Neural cell (in vitro differentiated cells): ENCODE measurements around the gene RAI14. TPM values are rescaled to one million over a fixed set of nuclear protein-coding genes. Genes with fewer than 3 reads are reported as not detected.

Experiments
- H2AFZ ChIP-seq: fragments of 200-600, 300-800 bp; sonication (generic), shearing (Covaris generic); 2 replicates; pipeline ENCODE4 v1.6.0; 2014; ENCODE audit warnings: low read depth, mild to moderate bottlenecking, antibody characterized with exemption, low read length, moderate library complexity
- H3F3A ChIP-seq: fragments of 200-600 bp; shearing (Covaris generic); 2 replicates; pipeline ENCODE4 v1.6.1; 2016; ENCODE audit warnings: mild to moderate bottlenecking, moderate library complexity, mixed read lengths, antibody characterized with exemption, low read length; ENCODE audit not compliant: insufficient read depth, poor library complexity, severe bottlenecking
- H3K27ac ChIP-seq: fragments of 200-600, 300-800 bp; sonication (generic), shearing (Covaris generic); 2 replicates; pipeline ENCODE4 v1.5.1; 2014; ENCODE audit warnings: mild to moderate bottlenecking, low read length, moderate library complexity
- H3K27me3 ChIP-seq: fragments of 300-800, 200-600 bp; sonication (generic), shearing (Covaris generic); 2 replicates; pipeline ENCODE4 v1.6.0; 2014; ENCODE audit warnings: mild to moderate bottlenecking, low read depth, low read length, moderate library complexity; ENCODE audit not compliant: insufficient read depth
- H3K36me3 ChIP-seq: fragments of 300-800, 200-600 bp; sonication (generic), shearing (Covaris generic); 2 replicates; pipeline ENCODE4 v1.5.1; 2014; ENCODE audit warnings: mild to moderate bottlenecking, antibody characterized with exemption, low read length, moderate library complexity; ENCODE audit not compliant: insufficient read depth
- H3K4me2 ChIP-seq: fragments of 300-800, 200-600 bp; sonication (generic), shearing (Covaris generic); 2 replicates; pipeline ENCODE4 v1.6.0; 2014; ENCODE audit warnings: mild to moderate bottlenecking, low read length
- H3K4me3 ChIP-seq: fragments of 300-800, 200-600 bp; sonication (generic), shearing (Covaris generic); 2 replicates; pipeline ENCODE4 v1.5.1; 2014; ENCODE audit warnings: mild to moderate bottlenecking, low read length, moderate library complexity
- H3K79me2 ChIP-seq: fragments of 200-600 bp; shearing (Covaris generic); replicated peaks from 2 replicates; pipeline ENCODE4 v1.6.0; 2014; ENCODE audit warnings: mild to moderate bottlenecking, low read length, moderate library complexity; ENCODE audit not compliant: insufficient read depth
- H3K9ac ChIP-seq: fragments of 300-800, 200-600 bp; sonication (generic), shearing (Covaris generic); 2 replicates; pipeline ENCODE4 v1.6.1; 2016; ENCODE audit warnings: mild to moderate bottlenecking, low read length, mixed read lengths
- H3K9me2 ChIP-seq: fragments of 200-600 bp; shearing (Covaris generic); 2 replicates; pipeline ENCODE4 v1.6.1; 2016; ENCODE audit warnings: mild to moderate bottlenecking, low read length, mixed read lengths; ENCODE audit not compliant: insufficient read depth
- H3K9me3 ChIP-seq: fragments of 200-600, 300-800 bp; sonication (generic), shearing (Covaris generic); 2 replicates; pipeline ENCODE4 v1.6.1; 2016; ENCODE audit warnings: mild to moderate bottlenecking, mixed run types, low read length, moderate library complexity, mixed read lengths
- H4K20me1 ChIP-seq: fragments of 200-600 bp; shearing (Covaris generic); 2 replicates; pipeline ENCODE4 v1.6.1; 2016; ENCODE audit warnings: mild to moderate bottlenecking, mixed run types; ENCODE audit not compliant: insufficient read depth
- CTCF ChIP-seq: fragments of 450-650 bp; IDR thresholded peaks from 2 replicates; pipeline ENCODE4 v1.5.1; 2014; ENCODE audit warnings: antibody characterized with exemption, mild to moderate bottlenecking, moderate library complexity; ENCODE audit not compliant: poor library complexity, severe bottlenecking
- EP300 ChIP-seq: fragments of 450-650 bp; conservative IDR thresholded peaks from 2 replicates; pipeline ENCODE4 v1.6.1; 2014; ENCODE audit warnings: antibody characterized with exemption, mild to moderate bottlenecking, moderate library complexity; ENCODE audit not compliant: poor library complexity, severe bottlenecking
- EZH2 ChIP-seq: fragments of 200-600, 300-800 bp; shearing (Covaris generic), sonication (generic); IDR thresholded peaks from 2 replicates; pipeline ENCODE4 v1.6.1; 2014; ENCODE audit warnings: antibody characterized with exemption, low read length, borderline replicate concordance, mild to moderate bottlenecking; ENCODE audit not compliant: insufficient read depth, poor library complexity, severe bottlenecking
- MXI1 ChIP-seq: fragments of 450-650 bp; conservative IDR thresholded peaks from 2 replicates; pipeline ENCODE4 v1.6.1; 2014; ENCODE audit warnings: antibody characterized with exemption, mild to moderate bottlenecking; ENCODE audit not compliant: poor library complexity, severe bottlenecking
- POLR2AphosphoS5 ChIP-seq: IDR thresholded peaks from 2 replicates; pipeline ENCODE4 v1.6.1; 2012
- RAD21 ChIP-seq: fragments of 450-650 bp; conservative IDR thresholded peaks from 2 replicates; pipeline ENCODE4 v1.6.1; 2014; ENCODE audit warnings: antibody characterized with exemption, mild to moderate bottlenecking, moderate library complexity
- REST ChIP-seq: IDR thresholded peaks from 2 replicates; pipeline ENCODE4 v1.6.1; 2012; ENCODE audit warnings: borderline replicate concordance
- SMC3 ChIP-seq: fragments of 450-650 bp; conservative IDR thresholded peaks from 2 replicates; pipeline ENCODE4 v1.6.1; 2014; ENCODE audit warnings: antibody characterized with exemption, mild to moderate bottlenecking, moderate library complexity; ENCODE audit not compliant: poor library complexity
- TAF1 ChIP-seq: IDR thresholded peaks from 2 replicates; pipeline ENCODE4 v1.6.1; 2012; ENCODE audit warnings: low read depth
- polyA plus RNA-seq: library from polyadenylated mRNA; depleted of rRNA; stranded (reverse); fragments of >200 nt; gene quantifications from 2 replicates; pipeline ENCODE4 v1.2.3, GENCODE V29; 2014

The RAI14 gene
- polyA plus RNA-seq, 1 donor from 2014 or later: 7.8 TPM

GRCh38 chr5:34865091-34865490, 209.0 kb downstream of the RAI14 start:
- no peak overlapping the region for H3K27ac ChIP-seq

GRCh38 chr5:34866989-34867471, 210.9 kb downstream of the RAI14 start:
- H2AFZ ChIP-seq: no peak overlapping the region
- H3K4me2 ChIP-seq: no peak overlapping the region
- no peaks in the 10 kb centered on the region for H3K79me2 ChIP-seq
- no peaks in the 10 kb centered on the region for H3K9me2 ChIP-seq
- H4K20me1 ChIP-seq: no peaks in the 10 kb centered on the region
- H3K4me3 ChIP-seq: no peak overlapping the region
- H3K27me3 ChIP-seq: no peaks in the 10 kb centered on the region
- no peak overlapping the region for H3K9ac ChIP-seq
- no peak overlapping the region for H3K27ac ChIP-seq
- no peaks in the 10 kb centered on the region for H3F3A ChIP-seq
- no peaks in the 10 kb centered on the region for H3K36me3 ChIP-seq
- peaks cover 7% of the 10 kb centered on the region for H3K9me3 ChIP-seq
- TF ChIP-seq SMC3 (no peak), CTCF (no peak), TAF1 (no peak), POLR2AphosphoS5 (no peak), REST (no peak), RAD21 (no peak), EP300 (no peak)

More at GRCh38 chr5:34865091-34865490, 209.0 kb downstream of the RAI14 start:
- Histone ChIP-seq H2AFZ (no peak overlapping the region), H3K79me2 (no peaks in the 10 kb centered on the region), H3F3A (no peaks in the 10 kb centered on the region), H3K9ac (no peak overlapping the region), H3K9me3 (no peaks in the 10 kb centered on the region), H3K4me3 (no peak overlapping the region), H3K27me3 (no peaks in the 10 kb centered on the region), H4K20me1 (no peaks in the 10 kb centered on the region), H3K9me2 (no peaks in the 10 kb centered on the region), H3K4me2 (no peak overlapping the region), H3K36me3 (no peaks in the 10 kb centered on the region)
- TF ChIP-seq EZH2: no peak
- no peak for TF ChIP-seq MXI1
- no peak for TF ChIP-seq SMC3
- no peak for TF ChIP-seq CTCF
- TF ChIP-seq POLR2AphosphoS5: no peak
- TF ChIP-seq TAF1: no peak
- no peak for TF ChIP-seq RAD21
- TF ChIP-seq REST: no peak
- TF ChIP-seq EP300: no peak
